Subcutaneous adipose tissue (tissue), 4 donors: ENCODE measurements around the gene AP5Z1. TPM values are rescaled to one million over a fixed set of nuclear protein-coding genes. Genes with fewer than 3 reads are reported as not detected.

Source experiments
- total RNA-seq, 4 donors: library from RNA; depleted of rRNA; stranded (reverse); fragments of >200 nt; gene quantifications; one replicate each; pipeline ENCODE4 v1.1.0, GENCODE V29; 2016
- TF ChIP-seq, protein P1 (sequence below): fragments of 450-650 bp; IDR thresholded peaks from one replicate; pipeline ENCODE4 v1.5.1; 2016; ENCODE audit warnings: low read depth, mild to moderate bottlenecking, control low read depth, antibody characterized with exemption, moderate library complexity

Gene AP5Z1
- total RNA-seq, 4 donors from 2014 or later, result 9.6 to 39.4 (median 21.1) TPM

DNA sequence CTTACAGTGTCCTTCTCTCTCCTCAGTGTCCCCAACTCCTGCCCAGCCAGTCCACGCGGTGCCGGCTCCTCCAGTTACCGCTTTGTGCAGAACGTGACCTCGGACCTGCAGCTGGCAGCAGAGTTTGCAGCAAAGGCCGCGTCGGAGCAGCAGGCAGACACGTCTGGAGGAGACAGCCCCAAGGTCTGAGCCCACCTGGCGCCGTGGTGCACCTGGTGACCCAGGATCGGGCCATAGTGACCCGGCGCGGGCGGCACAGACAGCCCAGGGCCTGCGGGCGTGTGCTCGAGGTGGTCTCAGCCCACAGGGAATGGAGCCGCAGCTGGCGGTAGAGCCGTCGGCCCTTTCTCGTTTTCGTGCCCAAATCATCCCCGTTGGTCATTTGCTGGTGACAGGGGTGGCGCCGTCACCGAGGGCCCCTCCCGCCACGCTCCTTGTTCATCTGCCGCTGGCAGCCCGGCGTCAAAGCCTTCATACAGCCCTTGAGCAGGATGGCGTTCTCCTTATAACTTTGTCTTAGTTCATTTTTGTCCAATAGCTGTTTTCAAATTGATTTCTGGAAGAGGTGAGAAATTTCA, 20.9 kb upstream of the AP5Z1 start:
- TF ChIP-seq, protein P1, sequence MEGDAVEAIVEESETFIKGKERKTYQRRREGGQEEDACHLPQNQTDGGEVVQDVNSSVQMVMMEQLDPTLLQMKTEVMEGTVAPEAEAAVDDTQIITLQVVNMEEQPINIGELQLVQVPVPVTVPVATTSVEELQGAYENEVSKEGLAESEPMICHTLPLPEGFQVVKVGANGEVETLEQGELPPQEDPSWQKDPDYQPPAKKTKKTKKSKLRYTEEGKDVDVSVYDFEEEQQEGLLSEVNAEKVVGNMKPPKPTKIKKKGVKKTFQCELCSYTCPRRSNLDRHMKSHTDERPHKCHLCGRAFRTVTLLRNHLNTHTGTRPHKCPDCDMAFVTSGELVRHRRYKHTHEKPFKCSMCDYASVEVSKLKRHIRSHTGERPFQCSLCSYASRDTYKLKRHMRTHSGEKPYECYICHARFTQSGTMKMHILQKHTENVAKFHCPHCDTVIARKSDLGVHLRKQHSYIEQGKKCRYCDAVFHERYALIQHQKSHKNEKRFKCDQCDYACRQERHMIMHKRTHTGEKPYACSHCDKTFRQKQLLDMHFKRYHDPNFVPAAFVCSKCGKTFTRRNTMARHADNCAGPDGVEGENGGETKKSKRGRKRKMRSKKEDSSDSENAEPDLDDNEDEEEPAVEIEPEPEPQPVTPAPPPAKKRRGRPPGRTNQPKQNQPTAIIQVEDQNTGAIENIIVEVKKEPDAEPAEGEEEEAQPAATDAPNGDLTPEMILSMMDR, result no peak

DNA sequence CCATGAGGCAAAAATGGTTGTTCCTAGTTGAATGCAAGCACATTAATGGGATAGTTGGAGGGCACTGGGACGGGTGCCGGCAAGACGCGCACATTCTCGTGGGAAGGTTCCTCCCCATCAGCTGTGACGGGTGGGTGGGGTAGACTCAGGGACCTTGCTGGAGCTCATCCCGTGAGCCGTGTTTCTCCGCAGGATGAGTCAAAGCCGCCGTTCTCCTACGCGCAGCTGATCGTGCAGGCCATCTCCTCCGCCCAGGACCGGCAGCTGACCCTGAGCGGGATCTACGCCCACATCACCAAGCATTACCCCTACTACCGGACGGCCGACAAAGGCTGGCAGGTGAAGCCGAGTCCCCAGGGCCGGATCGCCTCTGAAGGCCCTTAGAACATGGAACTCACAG, 20.4 kb upstream of the AP5Z1 start:
- TF ChIP-seq, protein P1, result no peak

DNA sequence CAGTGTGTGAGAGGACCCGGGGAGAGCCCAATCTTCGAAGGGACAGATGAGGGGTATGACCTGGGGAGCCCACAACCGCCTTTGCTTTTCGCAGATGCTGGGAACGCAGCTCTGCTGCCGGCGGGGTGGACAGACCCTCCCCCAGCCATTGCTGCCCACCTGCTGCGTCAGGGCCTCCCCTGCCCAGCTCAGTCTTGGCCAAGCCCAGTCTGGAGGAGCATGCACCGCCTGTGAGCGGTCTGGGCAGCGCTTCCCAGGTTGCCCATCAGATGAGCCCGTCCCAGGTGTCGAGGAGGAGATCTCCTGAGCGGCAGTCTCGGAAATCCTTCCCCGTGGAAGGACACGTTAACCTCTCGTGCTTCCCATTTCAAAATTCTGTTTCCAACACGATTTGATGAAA, 17.3 kb upstream of the AP5Z1 start:
- TF ChIP-seq, protein P1, result no peak

DNA sequence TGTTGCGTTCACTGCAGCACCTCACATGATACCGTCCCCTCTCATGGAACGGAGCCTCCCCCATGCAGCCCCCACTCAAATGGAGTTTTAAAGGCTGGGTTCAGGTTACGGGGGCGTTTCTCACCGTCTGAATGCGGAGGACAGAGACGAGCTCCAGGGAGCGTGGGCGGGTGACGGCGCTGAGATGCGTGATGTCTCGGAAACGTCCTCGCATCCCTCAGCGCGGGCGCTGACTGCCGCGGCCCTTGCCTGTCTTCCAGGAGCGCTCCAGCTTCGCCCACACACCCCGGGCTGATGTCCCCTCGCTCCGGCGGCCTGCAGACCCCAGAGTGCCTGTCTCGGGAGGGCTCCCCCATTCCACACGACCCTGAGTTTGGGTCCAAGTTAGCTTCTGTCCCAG, 16.6 kb upstream of the AP5Z1 start:
- TF ChIP-seq, protein P1, result no peak

DNA sequence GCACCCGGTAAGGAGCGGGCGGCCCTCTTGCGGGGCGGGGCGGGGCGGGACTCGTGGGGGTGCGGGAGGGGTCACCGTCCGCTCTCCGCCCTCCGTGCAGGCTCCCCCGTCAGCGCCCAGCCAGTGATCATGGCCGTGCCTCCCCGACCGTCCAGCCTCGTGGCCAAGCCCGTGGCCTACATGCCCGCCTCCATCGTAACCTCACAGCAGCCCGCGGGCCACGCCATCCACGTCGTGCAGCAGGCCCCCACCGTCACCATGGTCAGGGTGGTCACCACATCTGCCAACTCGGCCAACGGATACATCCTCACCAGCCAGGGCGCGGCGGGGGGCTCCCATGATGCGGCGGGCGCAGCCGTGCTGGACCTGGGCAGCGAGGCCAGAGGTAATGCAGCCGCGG, 16.2 kb upstream of the AP5Z1 start:
- TF ChIP-seq, protein P1, result no peak

DNA sequence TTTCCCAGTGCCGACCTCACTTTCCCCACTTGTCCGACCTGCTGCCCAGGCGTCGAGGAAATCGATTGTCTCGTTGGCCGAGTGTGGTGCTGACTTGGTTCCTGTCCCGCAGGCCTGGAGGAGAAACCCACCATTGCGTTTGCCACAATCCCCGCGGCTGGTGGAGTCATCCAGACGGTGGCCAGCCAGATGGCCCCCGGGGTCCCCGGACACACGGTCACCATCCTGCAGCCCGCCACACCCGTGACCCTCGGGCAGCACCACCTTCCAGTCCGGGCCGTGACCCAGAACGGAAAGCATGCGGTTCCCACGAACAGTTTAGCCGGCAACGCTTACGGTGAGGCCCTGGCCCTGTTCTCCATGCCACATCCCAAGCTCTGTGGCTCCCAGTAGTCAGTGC, 14.5 kb upstream of the AP5Z1 start:
- TF ChIP-seq, protein P1, result no peak

DNA sequence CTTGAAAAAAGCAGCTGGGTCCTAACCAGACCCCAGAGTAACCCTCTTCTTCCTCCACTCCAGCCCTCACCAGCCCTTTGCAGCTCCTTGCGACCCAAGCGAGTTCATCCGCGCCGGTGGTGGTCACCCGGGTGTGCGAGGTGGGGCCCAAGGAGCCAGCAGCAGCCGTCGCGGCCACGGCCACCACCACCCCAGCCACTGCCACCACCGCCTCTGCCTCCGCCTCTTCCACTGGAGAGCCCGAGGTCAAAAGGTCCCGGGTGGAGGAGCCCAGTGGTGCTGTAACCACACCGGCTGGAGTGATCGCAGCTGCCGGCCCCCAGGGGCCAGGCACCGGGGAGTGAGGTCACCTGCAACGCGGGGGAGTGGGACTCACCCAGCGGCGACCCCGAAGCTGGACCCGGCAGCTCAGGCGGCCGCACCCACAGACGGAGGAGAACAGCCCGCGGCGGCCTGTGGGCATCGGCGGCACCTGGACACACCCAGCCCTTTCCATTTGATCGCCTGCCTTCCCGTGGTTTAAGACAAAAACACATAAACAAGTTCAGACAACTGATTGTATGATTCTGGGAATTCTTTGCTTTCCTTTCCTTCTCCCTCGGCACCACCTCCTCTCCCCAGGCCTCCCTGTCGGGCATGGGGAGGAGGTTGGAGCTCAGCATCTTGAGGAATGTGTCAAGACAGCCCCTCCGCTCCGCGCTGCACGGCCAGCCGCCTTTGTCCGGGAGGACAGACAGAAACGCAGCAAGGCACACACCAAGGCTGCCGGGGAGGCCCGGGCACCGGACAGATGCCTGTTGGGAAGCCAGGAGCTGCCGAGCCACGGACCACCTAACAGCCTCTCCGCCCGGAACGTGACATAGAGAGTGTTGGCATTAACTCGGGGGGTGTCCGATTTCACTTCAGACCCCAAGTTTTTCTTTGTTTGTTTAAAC, 13.0 kb upstream of the AP5Z1 start:
- TF ChIP-seq, protein P1, result no peak
